Activated naive CD8-positive, alpha-beta T cell treated with anti-CD3 and anti-CD28 coated beads, Interleukin-2, amount 50 U/mL, for 24 hours (primary cell): ENCODE results near the gene NASP.
"Not testable (repeated sequence)": the region's sequence is repeated elsewhere in the genome, so short reads cannot be mapped to it uniquely, and the experiment has no call there.

Experiments used
- ATAC-seq: fragments of 150-1000 bp; cut with Tn5 transposase; one replicate; pipeline ENCODE4 v1.10.0; 2021
- DNase-seq: peaks from one replicate; pipeline ENCODE4 v3.0.0; 2021
- H3K27ac Mint-ChIP-seq: one replicate; pipeline ENCODE4 v1.8.0; 2021; ENCODE audit warnings: mild to moderate bottlenecking, mixed read lengths
- H3K27me3 Mint-ChIP-seq: one replicate; pipeline ENCODE4 v1.8.0; 2021; ENCODE audit warnings: mixed read lengths
- H3K36me3 Mint-ChIP-seq: one replicate; pipeline ENCODE4 v1.8.0; 2021; ENCODE audit warnings: low read depth, mixed read lengths
- H3K4me1 Mint-ChIP-seq: one replicate; pipeline ENCODE4 v1.8.0; 2021; ENCODE audit warnings: mixed read lengths
- H3K4me3 Mint-ChIP-seq: one replicate; pipeline ENCODE4 v1.8.0; 2021; ENCODE audit warnings: mild to moderate bottlenecking, moderate library complexity, mixed read lengths
- H3K9me3 Mint-ChIP-seq: one replicate; pipeline ENCODE4 v1.8.0; 2021; ENCODE audit warnings: mixed read lengths

NASP gene

DNA sequence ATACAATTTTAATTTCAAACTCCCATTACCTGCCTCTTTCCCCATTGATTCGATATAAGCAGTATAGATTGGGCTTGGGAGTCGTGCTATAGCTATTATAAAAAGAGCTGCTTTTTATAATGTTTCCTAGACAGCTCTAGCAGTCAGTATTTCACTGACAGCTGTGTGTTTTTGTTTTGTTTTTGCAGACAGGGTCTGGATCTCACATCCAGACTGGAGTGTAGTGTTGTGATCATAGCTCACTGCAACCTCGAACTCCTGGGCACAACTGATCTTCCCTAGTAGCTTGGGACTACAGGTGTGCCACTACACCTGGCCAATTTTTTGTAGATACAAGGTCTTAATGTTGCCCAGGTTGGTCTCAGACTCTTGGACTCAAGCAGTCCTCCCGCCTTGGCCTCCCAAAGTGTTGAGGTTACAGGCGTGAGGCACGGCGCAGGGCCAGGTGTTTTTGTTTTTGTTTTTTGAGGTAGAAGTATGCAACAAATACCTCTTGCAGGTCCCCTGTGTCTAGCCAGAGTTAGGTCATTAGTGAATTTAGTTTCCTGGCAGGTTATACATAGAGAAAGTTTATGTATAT, 1.7 kb downstream of the NASP start:
- no peak for ATAC-seq
- DNase-seq: no peak
- H3K4me1 Mint-ChIP-seq: peaks cover 40% of the 10 kb centered on the region
- peaks cover 31% of the 10 kb centered on the region for H3K36me3 Mint-ChIP-seq
- H3K4me3 Mint-ChIP-seq: peak overlapping the region; percentile 99
- no peaks in the 10 kb centered on the region for H3K27me3 Mint-ChIP-seq
- no peaks in the 10 kb centered on the region for H3K9me3 Mint-ChIP-seq
- peak overlapping the region; percentile 93 for H3K27ac Mint-ChIP-seq

GRCh38 chr1:45586769-45587168, 2.9 kb downstream of the NASP start:
- ATAC-seq: no peak
- Mint-ChIP-seq H3K27ac (peak overlapping the region; percentile 88), H3K36me3 (peaks cover 38% of the 10 kb centered on the region), H3K4me1 (peaks cover 42% of the 10 kb centered on the region), H3K9me3 (no peaks in the 10 kb centered on the region), H3K27me3 (no peaks in the 10 kb centered on the region), H3K4me3 (peak overlapping the region; percentile 99)
- no peak for DNase-seq

- no peaks in the 10 kb centered on the region for H3K9me3 Mint-ChIP-seq
- ATAC-seq (no peak), DNase-seq (no peak)
- H3K4me3 Mint-ChIP-seq: no peak overlapping the region
- H3K4me1 Mint-ChIP-seq: peaks cover 39% of the 10 kb centered on the region
- peaks cover 52% of the 10 kb centered on the region for H3K36me3 Mint-ChIP-seq
- H3K27ac Mint-ChIP-seq: no peak overlapping the region
- H3K27me3 Mint-ChIP-seq: no peaks in the 10 kb centered on the region
Observed at GRCh38 chr1:45589861-45590260, 6.0 kb downstream of the NASP start.

- ATAC-seq: no peak
- no peak overlapping the region for H3K27ac Mint-ChIP-seq
Observed at GRCh38 chr1:45594412-45594811, 10.6 kb downstream of the NASP start.

DNA sequence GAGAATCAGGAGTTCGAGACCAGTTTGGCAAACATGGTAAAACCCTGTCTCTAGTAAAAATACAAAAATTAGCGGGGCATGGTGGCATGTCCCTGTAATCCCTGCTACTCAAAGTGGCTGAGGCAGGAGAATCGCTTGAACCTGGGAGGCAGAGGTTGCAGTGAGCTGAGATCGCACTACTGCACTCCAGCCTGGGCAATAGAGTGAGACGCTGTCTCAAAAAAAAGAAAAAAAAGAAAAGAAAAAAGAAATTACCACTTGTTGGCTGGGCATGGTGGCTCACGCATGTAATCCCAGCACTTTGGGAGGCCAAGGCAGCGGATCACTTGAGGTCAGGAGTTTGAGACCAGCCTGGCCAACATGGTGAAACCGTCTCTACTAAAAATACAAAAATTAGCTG, 12.9 kb downstream of the NASP start:
- not testable (repeated sequence) for H3K4me3 Mint-ChIP-seq, H3K9me3 Mint-ChIP-seq, H3K27ac Mint-ChIP-seq, DNase-seq, H3K27me3 Mint-ChIP-seq, ATAC-seq
- Mint-ChIP-seq H3K4me1 (peaks cover 22% of the 10 kb centered on the region), H3K36me3 (peaks cover 57% of the 10 kb centered on the region)

More at GRCh38 chr1:45594412-45594811, 10.6 kb downstream of the NASP start:
- no peaks in the 10 kb centered on the region for H3K27me3 Mint-ChIP-seq
- H3K9me3 Mint-ChIP-seq: no peaks in the 10 kb centered on the region
- peaks cover 16% of the 10 kb centered on the region for H3K4me1 Mint-ChIP-seq
- DNase-seq: no peak
- H3K36me3 Mint-ChIP-seq: peaks cover 54% of the 10 kb centered on the region
- no peak overlapping the region for H3K4me3 Mint-ChIP-seq

DNA sequence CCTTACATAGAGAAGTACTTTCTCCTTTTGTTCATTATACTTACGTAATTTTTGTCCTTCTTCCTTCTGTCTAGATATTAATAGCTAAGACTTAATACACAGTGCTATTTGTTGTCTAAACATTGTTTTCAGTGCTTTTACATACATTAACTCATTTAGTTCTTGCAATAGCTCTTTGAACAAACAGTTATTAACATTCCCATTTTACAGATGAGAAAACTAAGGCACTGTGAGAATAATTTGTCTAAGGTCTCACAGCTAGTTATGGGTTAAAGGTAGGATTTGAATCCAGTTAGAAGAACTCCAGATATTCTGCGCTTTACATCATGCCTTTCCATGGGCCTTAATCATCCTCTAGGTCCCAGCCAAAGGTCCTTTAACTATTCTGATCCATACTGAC, 20.4 kb downstream of the NASP start:
- ATAC-seq (no peak), DNase-seq (no peak)
- Mint-ChIP-seq H3K4me1 (peaks cover 17% of the 10 kb centered on the region), H3K9me3 (no peaks in the 10 kb centered on the region), H3K36me3 (peaks cover 62% of the 10 kb centered on the region), H3K4me3 (no peak overlapping the region), H3K27ac (no peak overlapping the region), H3K27me3 (no peaks in the 10 kb centered on the region)

GRCh38 chr1:45607404-45608074, 23.7 kb downstream of the NASP start:
- Mint-ChIP-seq H3K4me3 (no peak overlapping the region), H3K9me3 (no peaks in the 10 kb centered on the region), H3K36me3 (peaks cover 66% of the 10 kb centered on the region), H3K4me1 (peaks cover 8% of the 10 kb centered on the region), H3K27ac (peak overlapping the region; percentile 27), H3K27me3 (no peaks in the 10 kb centered on the region)
- no peak for ATAC-seq
- no peak for DNase-seq

- no peak for DNase-seq
- no peak for ATAC-seq
- H3K27me3 Mint-ChIP-seq: no peaks in the 10 kb centered on the region
Observed at GRCh38 chr1:45608175-45609156, 24.6 kb downstream of the NASP start.

DNA sequence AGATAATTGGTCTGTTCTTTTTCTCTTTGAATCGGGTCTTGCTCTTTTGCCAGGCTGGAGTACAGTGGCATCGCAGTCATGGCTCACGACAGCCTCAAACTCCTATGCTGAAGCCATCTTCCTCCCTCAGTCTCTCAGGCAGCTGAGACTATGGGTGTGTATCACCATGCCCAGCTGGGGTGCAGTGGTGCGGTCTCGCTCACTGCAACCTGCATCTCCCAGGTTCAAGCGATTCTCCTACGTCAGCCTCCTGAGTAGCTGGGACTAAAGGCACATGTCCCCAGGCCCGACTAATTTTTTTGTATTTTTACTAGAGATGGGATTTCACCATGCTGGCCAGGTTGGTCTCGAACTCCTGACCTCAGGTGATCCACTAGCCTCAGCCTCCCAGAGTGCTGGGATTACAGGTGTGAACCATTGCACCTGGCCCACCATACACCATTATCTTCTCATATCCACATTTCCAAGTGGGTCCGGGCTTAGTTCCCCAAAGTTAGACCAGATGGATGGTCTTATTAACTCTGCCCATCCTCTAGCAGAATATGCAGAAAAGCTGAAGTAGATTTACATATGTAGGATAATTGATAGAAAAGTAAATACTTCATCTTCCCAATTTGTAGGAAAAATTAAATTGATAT, 26.9 kb downstream of the NASP start:
- DNase-seq (no peak), ATAC-seq (no peak)
- Mint-ChIP-seq H3K4me1 (peaks cover 9% of the 10 kb centered on the region), H3K36me3 (peaks cover 75% of the 10 kb centered on the region), H3K27me3 (no peaks in the 10 kb centered on the region), H3K9me3 (no peaks in the 10 kb centered on the region), H3K4me3 (no peak overlapping the region), H3K27ac (no peak overlapping the region)

More at GRCh38 chr1:45608175-45609156, 24.6 kb downstream of the NASP start:
- Mint-ChIP-seq H3K27ac (no peak overlapping the region), H3K36me3 (peaks cover 65% of the 10 kb centered on the region), H3K9me3 (no peaks in the 10 kb centered on the region), H3K4me1 (peaks cover 8% of the 10 kb centered on the region), H3K4me3 (no peak overlapping the region)

- no peak for DNase-seq
- H3K4me3 Mint-ChIP-seq: no peak overlapping the region
- H3K4me1 Mint-ChIP-seq: peaks cover 4% of the 10 kb centered on the region
- H3K27me3 Mint-ChIP-seq: no peaks in the 10 kb centered on the region
- no peak overlapping the region for H3K27ac Mint-ChIP-seq
- no peaks in the 10 kb centered on the region for H3K9me3 Mint-ChIP-seq
- peaks cover 72% of the 10 kb centered on the region for H3K36me3 Mint-ChIP-seq
- ATAC-seq: peak; percentile 6
Observed at GRCh38 chr1:45612941-45613579, 29.2 kb downstream of the NASP start.

- Mint-ChIP-seq H3K27ac (no peak overlapping the region), H3K36me3 (peaks cover 54% of the 10 kb centered on the region), H3K27me3 (no peaks in the 10 kb centered on the region), H3K4me3 (no peak overlapping the region), H3K9me3 (no peaks in the 10 kb centered on the region), H3K4me1 (peaks cover 4% of the 10 kb centered on the region)
- no peak for DNase-seq
- no peak for ATAC-seq
Observed at GRCh38 chr1:45615885-45616284, 32.0 kb downstream of the NASP start.

DNA sequence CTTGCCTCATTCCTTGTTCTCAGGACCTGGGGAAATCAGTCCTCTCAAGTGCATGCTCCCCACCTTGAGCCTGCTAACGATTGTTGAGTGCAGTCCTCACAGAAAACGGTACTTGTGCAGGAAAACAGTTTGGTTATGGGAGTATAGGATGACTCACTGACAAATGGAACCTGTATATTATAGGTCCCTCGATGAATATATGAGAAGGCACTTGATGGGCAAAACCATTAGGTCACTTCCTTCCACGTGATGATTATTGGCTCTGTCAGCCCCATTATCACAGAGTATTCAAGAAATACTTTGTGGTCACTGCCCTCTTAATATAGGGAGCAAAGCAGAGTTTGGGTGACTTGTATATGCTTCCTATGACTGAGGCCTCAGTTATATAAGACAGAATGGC, 33.8 kb downstream of the NASP start:
- Mint-ChIP-seq H3K4me3 (no peak overlapping the region), H3K4me1 (peaks cover 4% of the 10 kb centered on the region), H3K9me3 (no peaks in the 10 kb centered on the region), H3K36me3 (peaks cover 46% of the 10 kb centered on the region), H3K27ac (peak overlapping the region; percentile 16), H3K27me3 (no peaks in the 10 kb centered on the region)
- ATAC-seq (no peak), DNase-seq (no peak)

GRCh38 chr1:45619149-45619921, 35.5 kb downstream of the NASP start:
- peaks cover 38% of the 10 kb centered on the region for H3K36me3 Mint-ChIP-seq
- no peak for ATAC-seq
- no peak overlapping the region for H3K27ac Mint-ChIP-seq
- H3K27me3 Mint-ChIP-seq: no peaks in the 10 kb centered on the region
- peaks cover 4% of the 10 kb centered on the region for H3K4me1 Mint-ChIP-seq
- H3K9me3 Mint-ChIP-seq: no peaks in the 10 kb centered on the region
- H3K4me3 Mint-ChIP-seq: no peak overlapping the region
- no peak for DNase-seq
